ENCODE data around the gene RTN4R. TPM values are rescaled to one million over a fixed set of nuclear protein-coding genes. Genes with fewer than 3 reads are reported as not detected.

The RTN4R gene
- total RNA-seq, 1 donor from 2014 or later = 18.6 TPM

DNA sequence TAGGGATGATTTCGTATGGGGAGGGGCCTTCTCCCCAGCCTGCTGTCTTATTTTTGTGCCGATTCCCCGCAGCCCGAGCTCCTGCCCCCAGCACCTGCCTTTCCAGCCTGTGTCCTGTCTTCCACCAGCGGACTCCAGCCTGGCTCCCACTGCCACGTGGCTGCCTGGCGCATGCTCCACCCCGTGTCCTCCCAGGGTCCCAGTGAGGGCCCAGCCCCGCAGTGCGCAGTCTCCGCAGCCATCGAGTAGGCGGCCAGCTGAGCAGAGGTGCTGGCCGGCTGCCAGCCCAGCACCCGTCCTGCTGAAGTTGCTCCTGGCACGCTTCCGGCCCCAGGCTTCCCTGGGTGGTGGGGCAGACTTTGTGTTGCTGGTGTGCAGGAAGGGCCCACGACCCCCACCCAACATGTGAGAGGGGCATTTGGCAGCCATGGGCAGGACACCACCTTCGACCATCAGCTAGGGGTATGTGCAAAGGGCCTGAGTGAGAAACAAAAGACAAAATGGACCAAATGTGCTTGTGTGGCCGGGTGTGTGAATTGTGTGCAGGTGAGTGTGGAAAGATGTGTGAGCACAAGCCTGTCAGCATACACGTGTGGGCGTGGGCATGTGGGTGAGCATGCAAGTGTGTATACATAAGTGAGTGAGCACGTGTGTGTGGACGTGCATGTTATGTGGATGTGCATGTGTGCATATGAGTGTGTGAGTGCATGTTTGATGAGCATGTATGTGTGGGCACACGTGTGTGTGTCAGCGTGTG, 55.9 kb downstream of the RTN4R start:
- H3K4me3 ChIP-seq (ENCODE audit: low read depth, low read length) = no peak overlapping the region
- DNase-seq (ENCODE audit: low read depth) = no peak
- TF ChIP-seq, protein P1, sequence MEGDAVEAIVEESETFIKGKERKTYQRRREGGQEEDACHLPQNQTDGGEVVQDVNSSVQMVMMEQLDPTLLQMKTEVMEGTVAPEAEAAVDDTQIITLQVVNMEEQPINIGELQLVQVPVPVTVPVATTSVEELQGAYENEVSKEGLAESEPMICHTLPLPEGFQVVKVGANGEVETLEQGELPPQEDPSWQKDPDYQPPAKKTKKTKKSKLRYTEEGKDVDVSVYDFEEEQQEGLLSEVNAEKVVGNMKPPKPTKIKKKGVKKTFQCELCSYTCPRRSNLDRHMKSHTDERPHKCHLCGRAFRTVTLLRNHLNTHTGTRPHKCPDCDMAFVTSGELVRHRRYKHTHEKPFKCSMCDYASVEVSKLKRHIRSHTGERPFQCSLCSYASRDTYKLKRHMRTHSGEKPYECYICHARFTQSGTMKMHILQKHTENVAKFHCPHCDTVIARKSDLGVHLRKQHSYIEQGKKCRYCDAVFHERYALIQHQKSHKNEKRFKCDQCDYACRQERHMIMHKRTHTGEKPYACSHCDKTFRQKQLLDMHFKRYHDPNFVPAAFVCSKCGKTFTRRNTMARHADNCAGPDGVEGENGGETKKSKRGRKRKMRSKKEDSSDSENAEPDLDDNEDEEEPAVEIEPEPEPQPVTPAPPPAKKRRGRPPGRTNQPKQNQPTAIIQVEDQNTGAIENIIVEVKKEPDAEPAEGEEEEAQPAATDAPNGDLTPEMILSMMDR (conservative IDR thresholded peaks at IDR 0.05; ENCODE audit: low read depth, low read length) = no peak

DNA sequence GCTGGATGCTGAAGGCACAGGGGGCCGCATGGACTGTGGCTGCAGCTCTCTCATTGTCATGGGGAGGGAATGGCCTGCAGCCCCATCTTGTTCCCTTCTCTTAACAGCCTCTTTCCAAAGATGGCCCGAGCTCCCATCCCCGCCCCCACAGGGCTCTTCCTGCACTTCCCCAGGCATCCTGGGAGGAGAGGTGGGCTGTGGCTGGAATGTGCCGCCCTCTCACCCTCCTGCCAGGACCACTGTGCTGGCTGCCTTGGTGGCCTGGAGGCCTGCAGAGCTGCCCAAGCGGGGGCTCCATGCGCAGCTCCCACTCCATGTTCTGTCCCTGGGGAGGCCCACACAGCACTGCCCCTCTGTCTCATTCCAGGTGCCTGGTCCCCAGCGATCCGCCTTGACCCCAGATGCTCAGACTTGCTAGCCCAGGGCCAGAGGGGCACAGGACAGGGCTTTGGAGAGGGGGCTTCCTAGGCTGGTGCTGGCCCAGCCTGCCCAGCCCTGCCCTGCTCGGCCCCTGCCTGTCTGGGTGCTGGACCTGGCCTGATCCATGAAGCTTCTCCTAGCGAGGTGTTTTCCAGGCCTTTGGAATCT, 56.6 kb downstream of the RTN4R start:
- no peak for DNase-seq (ENCODE audit: low read depth)
- no peak overlapping the region for H3K4me3 ChIP-seq (ENCODE audit: low read depth, low read length)
- TF ChIP-seq, protein P1 (conservative IDR thresholded peaks at IDR 0.05; ENCODE audit: low read depth, low read length) = no peak

DNA sequence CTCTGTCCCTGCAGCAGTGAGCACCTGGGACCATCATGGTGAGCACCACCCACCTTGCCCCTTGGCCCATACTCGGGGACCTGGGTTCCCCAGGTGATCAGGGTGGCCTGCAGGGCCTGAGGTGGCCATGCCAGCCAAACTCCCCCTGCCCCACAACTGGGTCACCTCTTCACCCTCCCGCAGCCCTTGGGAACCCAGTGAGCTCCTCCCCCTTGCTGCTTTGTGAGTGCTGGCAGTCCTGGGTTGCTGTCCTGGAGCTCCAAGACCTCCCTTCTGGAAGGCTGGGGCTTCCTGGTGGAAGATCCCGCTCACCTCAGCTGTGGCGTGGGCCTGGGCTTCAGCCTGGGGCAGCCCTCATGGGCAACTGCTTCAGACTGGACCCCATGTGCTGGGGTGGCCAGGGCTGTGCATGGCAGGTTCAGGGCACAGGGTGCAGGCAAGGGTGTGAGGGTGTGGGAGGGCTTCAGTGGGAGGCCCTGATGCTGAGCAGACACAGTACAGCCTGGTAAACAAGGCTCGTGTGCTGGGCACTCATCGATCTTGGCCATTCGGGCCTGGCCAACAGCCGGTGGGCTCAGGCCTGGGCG, 57.6 kb downstream of the RTN4R start:
- TF ChIP-seq, protein P1 (conservative IDR thresholded peaks at IDR 0.05; ENCODE audit: low read depth, low read length) = no peak
- no peak for DNase-seq (ENCODE audit: low read depth)
- no peak overlapping the region for H3K4me3 ChIP-seq (ENCODE audit: low read depth, low read length)

DNA sequence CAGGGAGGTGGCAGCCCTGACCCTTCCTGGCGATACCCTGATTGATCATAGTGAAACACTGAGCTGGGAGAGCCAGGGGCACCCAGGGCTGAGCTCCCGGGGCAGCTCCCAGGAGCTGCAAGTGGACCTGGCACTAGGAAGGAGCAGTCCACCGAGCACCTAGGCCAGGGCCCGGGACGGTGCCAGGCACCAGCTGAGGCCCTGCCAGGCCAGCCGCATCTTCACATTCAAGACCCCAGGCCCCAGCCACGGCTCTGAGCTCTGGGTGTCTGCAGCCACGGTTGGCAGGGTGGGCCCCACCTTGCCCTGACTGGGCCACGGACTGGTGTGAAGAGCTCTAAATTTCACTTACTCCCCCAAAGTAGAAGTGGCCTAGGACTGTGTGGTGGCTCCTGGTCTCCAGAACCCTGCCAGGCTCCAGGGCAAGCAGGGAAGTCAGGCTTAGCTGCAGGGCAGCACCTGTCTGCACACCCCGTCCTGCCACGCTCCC, 58.3 kb downstream of the RTN4R start:
- TF ChIP-seq, protein P1 (conservative IDR thresholded peaks at IDR 0.05; ENCODE audit: low read depth, low read length) = no peak
- DNase-seq (ENCODE audit: low read depth) = no peak
- H3K4me3 ChIP-seq (ENCODE audit: low read depth, low read length) = no peak overlapping the region

DNA sequence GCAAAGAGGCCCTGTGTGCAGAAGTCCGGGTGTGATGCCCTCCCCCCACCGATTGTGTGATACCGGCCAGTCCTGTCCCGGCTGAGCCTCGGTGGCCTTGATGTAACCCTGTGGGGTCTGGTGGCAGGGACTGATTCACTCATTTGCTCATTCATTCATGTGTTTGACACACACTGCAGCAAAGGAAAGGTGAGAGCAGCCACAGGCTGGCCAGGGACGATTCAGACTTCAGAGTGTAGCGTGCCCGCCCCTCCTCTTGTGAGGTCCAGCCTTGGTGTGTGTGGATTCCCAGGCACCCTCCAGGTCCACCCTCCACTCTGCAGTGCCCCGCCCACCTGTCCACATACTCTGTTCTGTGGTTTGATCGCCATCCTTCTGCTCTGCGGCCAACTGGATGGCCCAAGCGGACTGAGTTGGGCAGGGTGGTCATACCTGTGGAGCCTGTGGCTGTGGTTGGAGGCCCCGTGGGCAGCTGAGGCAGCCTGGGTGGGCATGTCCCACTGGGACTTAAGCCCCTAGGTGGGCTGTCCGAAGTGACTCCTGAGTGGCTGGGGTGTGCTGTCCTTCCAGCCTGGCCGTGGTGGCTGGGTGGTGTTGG, 59.3 kb downstream of the RTN4R start:
- TF ChIP-seq, protein P1 (conservative IDR thresholded peaks at IDR 0.05; ENCODE audit: low read depth, low read length) = no peak
- H3K4me3 ChIP-seq (ENCODE audit: low read depth, low read length) = no peak overlapping the region
- DNase-seq (ENCODE audit: low read depth) = no peak

DNA sequence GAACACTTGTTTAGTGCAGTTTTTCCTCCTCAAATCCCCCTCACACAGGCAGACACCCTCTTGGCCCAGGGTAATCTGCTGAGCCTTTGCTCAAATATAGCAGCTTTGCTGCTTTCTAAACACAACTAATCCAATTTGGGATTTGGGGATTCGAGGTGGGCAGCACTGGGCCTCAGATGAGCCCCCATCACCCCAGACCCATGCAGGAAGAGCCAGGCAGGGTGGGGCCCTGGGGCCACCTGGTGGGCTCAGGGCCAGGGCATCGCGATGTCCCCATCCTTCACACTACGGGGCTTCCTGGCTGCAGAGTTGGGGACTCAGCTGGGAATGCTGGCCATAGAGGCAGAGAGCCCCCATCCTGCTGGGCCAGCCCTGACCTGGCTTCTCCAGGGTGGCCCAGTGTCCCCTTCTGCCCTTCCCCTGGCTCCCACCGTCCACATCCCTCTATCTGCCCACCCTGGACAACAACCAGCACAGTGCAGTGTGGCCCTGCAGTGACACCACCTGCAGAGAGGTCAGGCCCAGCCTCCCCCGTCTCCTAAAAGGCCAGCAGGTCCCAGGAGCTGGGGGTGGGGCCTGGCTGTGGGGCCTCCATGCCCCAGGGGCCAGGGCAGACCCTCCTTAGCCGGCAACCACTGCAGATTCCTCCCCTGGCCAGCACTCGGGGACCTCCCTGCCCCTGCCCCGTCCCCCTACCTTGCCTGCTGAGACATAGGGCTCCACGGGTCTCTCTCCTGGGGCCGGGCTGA, 60.7 kb downstream of the RTN4R start:
- DNase-seq (ENCODE audit: low read depth) = no peak
- no peak overlapping the region for H3K4me3 ChIP-seq (ENCODE audit: low read depth, low read length)
- TF ChIP-seq, protein P1 (conservative IDR thresholded peaks at IDR 0.05; ENCODE audit: low read depth, low read length) = no peak
